IPS-18a (cell line): Measurements from ENCODE around the gene SIGLEC10.
A peak's percentile ranks its signal among the peaks of the same experiment; 100 is the strongest.
"Not testable (repeated sequence)": the region's sequence is repeated elsewhere in the genome, so short reads cannot be mapped to it uniquely, and the experiment has no call there.

Source experiments
- H3K27ac ChIP-seq: one replicate; pipeline ENCODE4 v1.5.1; 2013; ENCODE audit warnings: low read length
- H3K27me3 ChIP-seq: one replicate; pipeline ENCODE4 v1.6.1; 2013; ENCODE audit warnings: mild to moderate bottlenecking, low read length; ENCODE audit not compliant: control insufficient read depth, insufficient read depth
- H3K36me3 ChIP-seq: one replicate; pipeline ENCODE4 v1.6.1; 2013; ENCODE audit warnings: low read depth, low read length; ENCODE audit not compliant: control insufficient read depth
- H3K4me1 ChIP-seq: one replicate; pipeline ENCODE4 v1.6.1; 2013; ENCODE audit warnings: low read depth, low read length; ENCODE audit not compliant: control insufficient read depth
- H3K4me3 ChIP-seq: one replicate; pipeline ENCODE4 v1.5.1; 2013; ENCODE audit warnings: low read length
- H3K9ac ChIP-seq: one replicate; pipeline ENCODE4 v1.6.1; 2013; ENCODE audit warnings: mild to moderate bottlenecking, low read length, moderate library complexity
- H3K9me3 ChIP-seq: one replicate; pipeline ENCODE4 v1.6.1; 2013; ENCODE audit warnings: low read depth, low read length; ENCODE audit not compliant: control insufficient read depth

SIGLEC10 gene, protein sequence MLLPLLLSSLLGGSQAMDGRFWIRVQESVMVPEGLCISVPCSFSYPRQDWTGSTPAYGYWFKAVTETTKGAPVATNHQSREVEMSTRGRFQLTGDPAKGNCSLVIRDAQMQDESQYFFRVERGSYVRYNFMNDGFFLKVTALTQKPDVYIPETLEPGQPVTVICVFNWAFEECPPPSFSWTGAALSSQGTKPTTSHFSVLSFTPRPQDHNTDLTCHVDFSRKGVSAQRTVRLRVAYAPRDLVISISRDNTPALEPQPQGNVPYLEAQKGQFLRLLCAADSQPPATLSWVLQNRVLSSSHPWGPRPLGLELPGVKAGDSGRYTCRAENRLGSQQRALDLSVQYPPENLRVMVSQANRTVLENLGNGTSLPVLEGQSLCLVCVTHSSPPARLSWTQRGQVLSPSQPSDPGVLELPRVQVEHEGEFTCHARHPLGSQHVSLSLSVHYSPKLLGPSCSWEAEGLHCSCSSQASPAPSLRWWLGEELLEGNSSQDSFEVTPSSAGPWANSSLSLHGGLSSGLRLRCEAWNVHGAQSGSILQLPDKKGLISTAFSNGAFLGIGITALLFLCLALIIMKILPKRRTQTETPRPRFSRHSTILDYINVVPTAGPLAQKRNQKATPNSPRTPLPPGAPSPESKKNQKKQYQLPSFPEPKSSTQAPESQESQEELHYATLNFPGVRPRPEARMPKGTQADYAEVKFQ

DNA sequence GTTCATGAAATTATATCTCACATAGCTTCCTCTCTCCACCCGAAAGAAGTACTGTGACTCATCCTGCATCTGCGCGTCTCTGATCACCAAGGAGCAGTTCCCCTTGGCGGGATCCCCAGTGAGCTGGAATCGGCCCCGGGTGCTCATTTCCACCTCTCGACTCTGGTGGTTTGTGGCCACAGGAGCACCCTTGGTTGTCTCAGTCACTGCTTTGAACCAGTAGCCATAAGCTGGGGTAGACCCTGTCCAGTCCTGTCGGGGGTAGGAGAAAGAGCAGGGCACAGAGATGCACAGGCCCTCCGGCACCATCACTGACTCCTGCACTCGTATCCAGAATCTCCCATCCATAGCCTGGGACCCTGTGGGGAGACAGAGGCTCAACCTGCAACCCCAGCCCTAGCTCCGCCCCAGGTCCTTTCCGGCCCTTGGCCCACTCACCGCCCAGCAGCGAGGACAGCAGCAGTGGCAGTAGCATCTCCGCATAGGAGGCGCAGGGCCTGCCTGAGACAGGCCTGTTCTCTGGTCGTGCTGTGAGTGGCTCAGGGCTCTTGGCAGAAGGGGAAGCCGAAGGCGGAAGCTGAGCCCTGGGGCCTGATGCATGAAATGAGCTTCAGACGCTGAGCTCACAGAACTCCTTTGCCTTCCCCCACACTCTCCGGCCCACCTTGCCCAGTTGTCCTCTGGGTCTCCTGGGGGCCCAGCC, at the start of gene SIGLEC10:
Gene SIGLEC10 (minus strand): TSS at position 536 of the 703 bp plus-strand sequence. CDS start 61 bp downstream, at position 475.
- Histone ChIP-seq H3K9me3 (no peaks in the 10 kb centered on the region), H3K36me3 (no peaks in the 10 kb centered on the region), H3K9ac (no peak within 1 kb of the TSS), H3K4me3 (no peak within 1 kb of the TSS), H3K4me1 (no peaks in the 10 kb centered on the region), H3K27me3 (peaks cover 9% of the 10 kb centered on the region), H3K27ac (no peak within 1 kb of the TSS)

- Histone ChIP-seq H3K9ac (no peak overlapping the region), H3K27ac (no peak overlapping the region), H3K4me3 (no peak overlapping the region), H3K27me3 (peaks cover 50% of the 10 kb centered on the region), H3K4me1 (no peaks in the 10 kb centered on the region), H3K9me3 (no peaks in the 10 kb centered on the region), H3K36me3 (no peaks in the 10 kb centered on the region)
Observed at GRCh38 chr19:51466723-51467122, 49.3 kb upstream of the SIGLEC10 start.

GRCh38 chr19:51463976-51464581, 46.6 kb upstream of the SIGLEC10 start:
- peaks cover 50% of the 10 kb centered on the region for H3K27me3 ChIP-seq
- H3K4me3 ChIP-seq: peak overlapping the region; percentile 32
- H3K4me1 ChIP-seq: not testable (repeated sequence)

GRCh38 chr19:51462681-51463080, 45.2 kb upstream of the SIGLEC10 start:
- Histone ChIP-seq H3K4me3 (no peak overlapping the region), H3K27ac (no peak overlapping the region), H3K36me3 (no peaks in the 10 kb centered on the region), H3K9me3 (no peaks in the 10 kb centered on the region), H3K4me1 (no peaks in the 10 kb centered on the region), H3K27me3 (peaks cover 44% of the 10 kb centered on the region), H3K9ac (no peak overlapping the region)

More at GRCh38 chr19:51463976-51464581, 46.6 kb upstream of the SIGLEC10 start:
- H3K9ac ChIP-seq, H3K27ac ChIP-seq, H3K36me3 ChIP-seq, H3K9me3 ChIP-seq: not testable (repeated sequence)

DNA sequence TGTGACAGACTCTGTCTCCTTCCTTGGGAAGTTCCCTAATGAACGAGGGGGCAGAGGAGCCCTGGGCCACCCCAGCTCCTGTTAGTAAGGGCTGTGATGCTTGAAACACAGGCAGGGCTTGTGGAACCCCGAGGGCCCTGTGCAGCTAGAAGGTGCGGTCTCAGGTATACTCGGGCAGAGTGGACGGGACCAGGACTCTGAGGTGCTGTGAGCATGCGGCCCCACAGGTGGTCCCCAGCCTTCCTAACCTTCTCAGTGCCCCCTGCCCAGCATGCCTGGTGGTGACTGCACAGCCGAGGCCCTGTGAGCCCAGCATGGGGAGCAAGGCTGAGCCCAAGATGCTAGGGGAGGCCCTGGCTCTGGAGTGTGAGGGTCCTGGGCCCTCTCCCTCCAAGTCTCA, 44.8 kb upstream of the SIGLEC10 start:
- no peak overlapping the region for H3K9ac ChIP-seq
- no peak overlapping the region for H3K27ac ChIP-seq
- no peaks in the 10 kb centered on the region for H3K9me3 ChIP-seq
- H3K4me3 ChIP-seq: no peak overlapping the region
- no peaks in the 10 kb centered on the region for H3K4me1 ChIP-seq
- peaks cover 41% of the 10 kb centered on the region for H3K27me3 ChIP-seq
- no peaks in the 10 kb centered on the region for H3K36me3 ChIP-seq

DNA sequence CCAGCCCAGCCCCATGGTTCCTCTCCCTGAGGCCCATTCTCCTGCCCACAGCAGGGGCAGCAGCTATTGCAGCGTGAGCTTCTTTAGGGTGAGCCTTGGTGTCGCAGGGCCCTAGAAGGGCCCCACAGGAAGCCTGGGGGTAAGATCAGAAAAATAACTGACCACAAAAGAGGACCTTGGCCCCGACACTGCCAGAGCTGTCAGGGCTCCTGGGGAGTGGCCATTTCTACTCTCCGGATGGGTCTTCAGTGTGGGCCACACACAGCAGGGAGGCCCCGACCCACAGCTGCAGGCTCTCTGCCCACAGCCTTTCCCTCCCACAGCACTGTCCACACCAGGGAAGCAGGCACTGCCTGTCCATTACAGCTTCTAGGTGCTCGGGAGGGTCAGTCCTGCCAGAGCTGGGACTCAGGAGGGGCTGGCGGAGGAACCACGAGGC, 44.3 kb upstream of the SIGLEC10 start:
- Histone ChIP-seq H3K27me3 (peaks cover 36% of the 10 kb centered on the region), H3K4me1 (no peaks in the 10 kb centered on the region), H3K9ac (no peak overlapping the region)

GRCh38 chr19:51460164-51460992, 42.9 kb upstream of the SIGLEC10 start:
- H3K27ac ChIP-seq: no peak overlapping the region
- peak overlapping the region; percentile 55 for H3K4me3 ChIP-seq
- no peak overlapping the region for H3K9ac ChIP-seq
- peaks cover 22% of the 10 kb centered on the region for H3K27me3 ChIP-seq
- no peaks in the 10 kb centered on the region for H3K36me3 ChIP-seq
- no peaks in the 10 kb centered on the region for H3K4me1 ChIP-seq
- H3K9me3 ChIP-seq: no peaks in the 10 kb centered on the region

More for the DNA sequence above, 44.3 kb upstream of the SIGLEC10 start:
- Histone ChIP-seq H3K9me3 (no peaks in the 10 kb centered on the region), H3K27ac (no peak overlapping the region), H3K4me3 (no peak overlapping the region), H3K36me3 (no peaks in the 10 kb centered on the region)

- peaks cover 10% of the 10 kb centered on the region for H3K27me3 ChIP-seq
- no peak overlapping the region for H3K27ac ChIP-seq
- H3K9me3 ChIP-seq: no peaks in the 10 kb centered on the region
- no peak overlapping the region for H3K4me3 ChIP-seq
- no peaks in the 10 kb centered on the region for H3K36me3 ChIP-seq
- no peaks in the 10 kb centered on the region for H3K4me1 ChIP-seq
- no peak overlapping the region for H3K9ac ChIP-seq
Observed at GRCh38 chr19:51458899-51459505, 41.6 kb upstream of the SIGLEC10 start.

GRCh38 chr19:51458051-51458645, 40.7 kb upstream of the SIGLEC10 start, which contains the start of gene SIGLEC8:
TSS of gene SIGLEC8 (minus strand) at chr19:51458454. CDS start at chr19:51458387, 67 bp downstream.
- Histone ChIP-seq H3K27ac (no peak within 1 kb of the TSS), H3K27me3 (peaks cover 5% of the 10 kb centered on the region), H3K9ac (no peak within 1 kb of the TSS), H3K9me3 (no peaks in the 10 kb centered on the region), H3K4me1 (no peaks in the 10 kb centered on the region), H3K36me3 (no peaks in the 10 kb centered on the region), H3K4me3 (no peak within 1 kb of the TSS)

DNA sequence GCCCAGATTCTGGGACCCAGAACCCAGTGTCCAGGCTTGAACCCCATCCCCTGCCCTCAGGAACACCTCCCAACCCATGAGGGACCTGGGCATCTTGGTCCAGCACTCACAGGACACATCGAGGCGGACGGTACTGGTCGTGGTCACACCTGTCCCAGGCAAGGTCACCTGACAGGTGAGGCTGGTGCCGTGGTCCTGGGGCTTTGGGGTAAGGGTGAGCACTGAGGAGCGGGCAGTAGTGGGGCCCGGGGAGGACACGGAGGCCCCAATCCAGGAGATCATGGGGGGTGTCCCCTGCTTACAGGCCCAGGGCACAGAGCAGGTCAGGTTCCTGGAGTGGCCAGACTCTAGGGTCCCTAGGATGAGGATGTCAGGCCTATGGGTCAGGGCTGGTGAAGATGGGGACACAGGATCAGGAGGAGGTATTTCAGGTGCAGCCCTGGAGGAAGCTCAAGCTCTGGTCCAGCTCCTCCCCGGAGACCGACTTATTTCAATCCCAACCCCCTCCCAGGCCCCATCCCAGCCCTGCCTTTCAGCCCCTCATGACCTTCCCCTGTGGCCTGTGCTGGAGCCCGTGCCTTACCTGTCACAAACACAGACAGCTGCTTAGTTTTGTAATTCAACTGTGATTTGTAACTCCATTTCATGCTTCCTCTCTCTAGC, 40.0 kb upstream of the SIGLEC10 start:
- no peaks in the 10 kb centered on the region for H3K27me3 ChIP-seq
- H3K9ac ChIP-seq: no peak overlapping the region
- H3K4me3 ChIP-seq: no peak overlapping the region
- no peaks in the 10 kb centered on the region for H3K36me3 ChIP-seq
- H3K9me3 ChIP-seq: no peaks in the 10 kb centered on the region
- H3K4me1 ChIP-seq: no peaks in the 10 kb centered on the region
- no peak overlapping the region for H3K27ac ChIP-seq
